ENCODE data around the gene KLHL33.

The KLHL33 gene

DNA sequence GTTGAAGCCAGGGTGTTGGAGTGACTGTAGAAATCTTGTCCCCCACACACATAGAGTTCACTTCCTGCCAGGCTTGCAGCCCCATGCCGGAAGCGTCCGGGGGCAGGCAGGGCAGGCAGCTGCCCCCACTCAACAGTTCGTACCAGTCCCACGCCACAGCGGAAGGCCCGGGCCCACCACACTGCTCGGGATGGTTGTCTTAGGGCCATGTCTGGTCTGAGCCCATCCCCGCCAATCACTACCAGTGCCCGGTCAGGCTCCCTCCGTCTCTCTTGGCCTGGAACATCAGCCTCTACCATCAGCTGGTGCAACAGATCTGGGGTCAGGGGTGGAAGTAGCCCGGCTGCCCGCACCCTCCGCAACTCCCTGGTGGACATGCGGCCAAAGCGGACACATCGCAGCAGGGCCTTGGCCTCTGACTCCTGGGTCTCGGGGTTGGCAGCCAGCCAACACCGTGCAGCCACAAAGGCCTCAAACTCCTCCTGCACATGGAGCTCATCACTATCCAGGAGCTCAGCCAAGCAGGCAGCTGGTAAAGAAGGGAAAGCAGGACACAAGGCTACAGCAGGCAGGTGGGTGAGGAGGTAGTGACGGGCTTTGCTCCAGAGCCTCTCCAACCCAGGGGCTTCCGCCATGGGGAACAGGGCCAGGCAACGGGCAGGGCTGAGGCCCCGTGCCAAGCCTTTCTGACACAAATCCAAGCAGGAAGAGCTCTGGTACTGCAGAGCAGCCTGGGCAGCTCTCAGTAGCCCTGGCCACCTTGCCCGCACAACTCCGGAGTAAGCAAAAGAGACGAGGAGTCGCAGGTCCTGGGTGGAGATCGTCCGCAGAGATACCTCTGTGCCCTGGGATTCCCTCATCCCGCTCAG lies 5.9 kb downstream of the KLHL33 start:
- TF ChIP-seq SIN3A (IDR thresholded peaks at IDR 0.05; ENCODE audit: borderline replicate concordance, insufficient read depth, low read length) (no peak), POLR2AphosphoS5 (IDR thresholded peaks at IDR 0.05; ENCODE audit: low read depth, low read length) (no peak), FOXP2 (optimal IDR thresholded peaks at IDR 0.05; ENCODE audit: borderline replicate concordance, extremely low read depth, extremely low read length, insufficient read depth) (no peak), REST (IDR thresholded peaks at IDR 0.05; ENCODE audit: insufficient read depth in 1 of 2, low read depth in 2 of 2, low read length in 2 of 2) (no peak), TAF1 (IDR thresholded peaks at IDR 0.05; ENCODE audit: borderline replicate concordance, insufficient read depth, low read length) (no peak)

DNA sequence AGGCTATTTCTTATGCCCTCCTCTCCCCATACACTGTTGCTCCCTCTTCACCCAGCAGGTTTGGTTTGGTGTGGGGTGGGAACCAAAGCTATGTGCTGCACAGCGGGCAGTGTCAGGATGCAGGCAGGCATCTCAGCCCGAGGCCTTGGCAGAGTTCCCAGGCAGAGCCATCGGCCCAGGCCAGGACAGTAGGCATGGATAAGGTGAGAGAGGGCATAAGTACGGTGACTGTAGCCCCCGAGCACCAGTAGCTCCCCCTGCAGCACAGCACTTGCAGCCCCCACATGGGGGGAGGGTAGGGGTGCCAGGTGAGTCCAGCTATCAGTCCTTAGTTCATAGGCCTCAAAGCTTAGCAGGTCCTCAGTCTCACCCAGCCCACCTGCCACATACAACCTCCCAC lies 7.2 kb downstream of the KLHL33 start:
- TF ChIP-seq TAF1 (IDR thresholded peaks at IDR 0.05; ENCODE audit: borderline replicate concordance, insufficient read depth, low read length) (no peak), REST (IDR thresholded peaks at IDR 0.05; ENCODE audit: insufficient read depth in 1 of 2, low read depth in 2 of 2, low read length in 2 of 2) (no peak), POLR2AphosphoS5 (IDR thresholded peaks at IDR 0.05; ENCODE audit: low read depth, low read length) (no peak)

DNA sequence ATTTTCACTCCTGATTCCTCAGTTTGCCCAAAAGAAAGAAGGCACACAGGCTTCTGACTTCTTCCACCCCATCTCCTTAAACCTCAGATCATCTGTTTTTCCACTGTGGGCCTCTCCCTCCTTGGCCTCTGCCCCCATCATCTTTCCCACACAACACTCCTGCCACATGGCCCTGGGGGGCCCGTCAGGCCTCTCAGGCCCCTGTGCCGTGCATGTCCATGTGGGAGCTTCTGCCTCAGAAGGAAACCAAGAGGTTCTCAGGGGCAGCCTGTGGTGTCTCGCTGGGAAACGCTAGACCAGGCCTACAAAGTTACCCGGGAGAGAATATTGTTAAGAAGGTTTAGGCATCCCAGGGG lies 8.0 kb downstream of the KLHL33 start:
- TF ChIP-seq REST (IDR thresholded peaks at IDR 0.05; ENCODE audit: insufficient read depth in 1 of 2, low read depth in 2 of 2, low read length in 2 of 2) (no peak), FOXP2 (optimal IDR thresholded peaks at IDR 0.05; ENCODE audit: borderline replicate concordance, extremely low read depth, extremely low read length, insufficient read depth) (no peak), TAF1 (IDR thresholded peaks at IDR 0.05; ENCODE audit: borderline replicate concordance, insufficient read depth, low read length) (no peak), POLR2AphosphoS5 (IDR thresholded peaks at IDR 0.05; ENCODE audit: low read depth, low read length) (no peak), SIN3A (IDR thresholded peaks at IDR 0.05; ENCODE audit: borderline replicate concordance, insufficient read depth, low read length) (no peak)

DNA sequence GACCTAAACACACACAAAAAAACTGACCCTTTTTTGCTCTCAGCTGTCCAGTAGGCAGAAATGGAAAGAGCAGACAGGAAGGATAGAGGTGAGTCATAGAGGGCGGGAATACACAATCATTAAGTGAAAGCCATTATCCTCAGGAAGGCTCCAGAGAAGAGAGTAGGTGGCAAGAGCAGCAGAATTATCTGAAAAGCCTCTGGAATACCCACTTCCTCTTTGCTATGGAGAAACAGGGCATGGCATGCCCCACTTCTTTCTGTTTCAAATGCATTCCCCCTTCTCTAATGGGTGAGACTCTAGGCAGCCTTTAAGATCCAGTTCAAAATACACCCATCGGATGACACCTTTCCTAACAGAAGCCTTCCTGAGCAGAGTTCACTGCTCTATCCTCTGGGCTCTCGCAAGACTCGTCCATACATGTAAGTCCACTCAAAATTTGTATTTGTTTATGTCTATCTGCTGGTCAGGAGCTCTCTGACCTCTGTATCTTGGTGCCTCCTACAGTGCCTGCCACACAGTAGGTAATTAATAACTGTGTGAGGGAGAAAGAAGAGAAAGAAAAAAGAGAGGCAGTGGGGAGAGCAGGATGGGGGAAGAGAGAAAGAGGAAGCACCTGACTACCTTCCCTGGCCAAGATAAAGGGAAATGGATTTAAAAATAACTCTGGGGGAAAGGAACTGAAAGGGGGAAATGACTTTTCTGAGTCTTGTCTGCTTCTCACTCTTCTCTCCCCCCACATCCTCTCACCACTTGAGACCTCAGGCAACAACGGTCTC lies 8.5 kb downstream of the KLHL33 start:
- TF ChIP-seq REST (IDR thresholded peaks at IDR 0.05; ENCODE audit: insufficient read depth in 1 of 2, low read depth in 2 of 2, low read length in 2 of 2) (no peak), SIN3A (IDR thresholded peaks at IDR 0.05; ENCODE audit: borderline replicate concordance, insufficient read depth, low read length) (no peak), TAF1 (IDR thresholded peaks at IDR 0.05; ENCODE audit: borderline replicate concordance, insufficient read depth, low read length) (no peak), FOXP2 (optimal IDR thresholded peaks at IDR 0.05; ENCODE audit: borderline replicate concordance, extremely low read depth, extremely low read length, insufficient read depth) (no peak), POLR2AphosphoS5 (IDR thresholded peaks at IDR 0.05; ENCODE audit: low read depth, low read length) (no peak)

Data from PFSK-1 (cell line).